ENCODE data around the gene LRRC8C. TPM values are rescaled to one million over a fixed set of nuclear protein-coding genes. Genes with fewer than 3 reads are reported as not detected.
"Not testable (repeated sequence)": the region's sequence is repeated elsewhere in the genome, so short reads cannot be mapped to it uniquely, and the experiment has no call there.

LRRC8C gene
- total and polyA plus RNA-seq, 2 experiments from 2014 or later = 0.89 to 3.9 TPM

DNA sequence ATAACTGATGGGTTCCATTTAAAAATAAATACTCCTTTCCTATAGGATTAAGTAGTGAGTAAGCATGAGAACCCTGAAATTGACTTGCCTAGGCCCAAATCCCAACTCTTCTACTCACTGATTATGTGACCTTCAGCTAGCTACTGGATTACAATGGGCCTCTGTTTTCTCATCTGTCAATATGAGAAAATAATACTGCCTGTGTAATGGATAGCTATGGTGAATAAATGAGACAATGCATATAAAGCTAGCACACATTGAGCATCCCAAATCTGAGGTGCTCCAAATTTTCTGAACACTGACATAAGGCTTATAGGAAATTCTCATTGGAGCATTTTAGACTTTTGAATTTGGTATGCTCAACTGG lies 5.3 kb upstream of the LRRC8C start (continued):
- TF ChIP-seq, protein P1, sequence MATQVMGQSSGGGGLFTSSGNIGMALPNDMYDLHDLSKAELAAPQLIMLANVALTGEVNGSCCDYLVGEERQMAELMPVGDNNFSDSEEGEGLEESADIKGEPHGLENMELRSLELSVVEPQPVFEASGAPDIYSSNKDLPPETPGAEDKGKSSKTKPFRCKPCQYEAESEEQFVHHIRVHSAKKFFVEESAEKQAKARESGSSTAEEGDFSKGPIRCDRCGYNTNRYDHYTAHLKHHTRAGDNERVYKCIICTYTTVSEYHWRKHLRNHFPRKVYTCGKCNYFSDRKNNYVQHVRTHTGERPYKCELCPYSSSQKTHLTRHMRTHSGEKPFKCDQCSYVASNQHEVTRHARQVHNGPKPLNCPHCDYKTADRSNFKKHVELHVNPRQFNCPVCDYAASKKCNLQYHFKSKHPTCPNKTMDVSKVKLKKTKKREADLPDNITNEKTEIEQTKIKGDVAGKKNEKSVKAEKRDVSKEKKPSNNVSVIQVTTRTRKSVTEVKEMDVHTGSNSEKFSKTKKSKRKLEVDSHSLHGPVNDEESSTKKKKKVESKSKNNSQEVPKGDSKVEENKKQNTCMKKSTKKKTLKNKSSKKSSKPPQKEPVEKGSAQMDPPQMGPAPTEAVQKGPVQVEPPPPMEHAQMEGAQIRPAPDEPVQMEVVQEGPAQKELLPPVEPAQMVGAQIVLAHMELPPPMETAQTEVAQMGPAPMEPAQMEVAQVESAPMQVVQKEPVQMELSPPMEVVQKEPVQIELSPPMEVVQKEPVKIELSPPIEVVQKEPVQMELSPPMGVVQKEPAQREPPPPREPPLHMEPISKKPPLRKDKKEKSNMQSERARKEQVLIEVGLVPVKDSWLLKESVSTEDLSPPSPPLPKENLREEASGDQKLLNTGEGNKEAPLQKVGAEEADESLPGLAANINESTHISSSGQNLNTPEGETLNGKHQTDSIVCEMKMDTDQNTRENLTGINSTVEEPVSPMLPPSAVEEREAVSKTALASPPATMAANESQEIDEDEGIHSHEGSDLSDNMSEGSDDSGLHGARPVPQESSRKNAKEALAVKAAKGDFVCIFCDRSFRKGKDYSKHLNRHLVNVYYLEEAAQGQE (IDR thresholded peaks at IDR 0.05; ENCODE audit: unreplicated experiment) = no peak
- no peak for TF ChIP-seq ZNF114 (CRISPR knock-in tag; IDR thresholded peaks at IDR 0.05)

DNA sequence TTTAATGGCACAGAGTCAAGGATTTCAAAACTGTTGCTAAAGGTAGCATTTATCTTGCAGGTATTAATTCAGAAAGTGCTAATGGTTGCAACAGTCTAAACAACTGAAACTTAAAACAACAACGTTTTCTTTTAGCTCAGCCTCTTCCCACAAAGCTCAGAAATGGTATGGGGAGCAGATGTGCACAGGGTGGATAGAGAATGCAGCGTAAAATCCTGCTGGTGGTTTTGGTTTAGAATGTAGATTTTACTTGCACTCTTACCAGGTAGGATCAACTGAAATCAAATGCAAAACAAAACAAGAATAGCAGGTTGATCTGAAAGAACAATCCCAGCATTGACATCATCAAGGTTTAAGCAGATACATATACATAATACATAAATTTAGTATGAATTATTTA lies 3.8 kb upstream of the LRRC8C start:
- DNase-seq (ENCODE audit: low spot score) = no peak
- peaks cover 14% of the 10 kb centered on the region for H3K27me3 Mint-ChIP-seq (ENCODE audit: insufficient read depth, low read depth, poor library complexity)
- Histone ChIP-seq H3K4me2 (no peak overlapping the region), H3K9me2 (ENCODE audit: insufficient read depth) (no peaks in the 10 kb centered on the region), H2AFZ (no peak overlapping the region), H3K4me1 (ENCODE audit: insufficient read depth) (peaks cover 11% of the 10 kb centered on the region; the same call in 1 of the 2 replicates), H4K20me1 (replicated peaks; ENCODE audit: insufficient read depth) (no peaks in the 10 kb centered on the region; the same call in 1 of the 2 replicates), H3K36me3 (ENCODE audit: insufficient read depth) (no peaks in the 10 kb centered on the region), H3K79me2 (replicated peaks; ENCODE audit: insufficient read depth) (no peaks in the 10 kb centered on the region), H3K27me3 (ENCODE audit: insufficient read depth) (peaks cover 24% of the 10 kb centered on the region), H3K27ac (ENCODE audit: low read depth) (no peak overlapping the region), H3F3A (replicated peaks; ENCODE audit: low read depth) (0 out of 2 replicates have a peak, but pooled peaks cover 5% of the 10 kb centered on the region), H3K4me3 (no peak overlapping the region)
- H3K4me3 Mint-ChIP-seq = no peak overlapping the region
- no peaks in the 10 kb centered on the region for H3K36me3 Mint-ChIP-seq (ENCODE audit: low read depth)
- H3K4me1 Mint-ChIP-seq = peaks cover 12% of the 10 kb centered on the region; the same call in 2 of the 3 replicates
- TF ChIP-seq ZNF114 (CRISPR knock-in tag; IDR thresholded peaks at IDR 0.05) (no peak), NANOG (IDR thresholded peaks at IDR 0.05; ENCODE audit: borderline replicate concordance) (no peak), ZNF331 (CRISPR knock-in tag; IDR thresholded peaks at IDR 0.05; ENCODE audit: low read depth) (no peak), JUNB (IDR thresholded peaks at IDR 0.05; ENCODE audit: unreplicated experiment) (no peak)
- TF ChIP-seq, protein P2, sequence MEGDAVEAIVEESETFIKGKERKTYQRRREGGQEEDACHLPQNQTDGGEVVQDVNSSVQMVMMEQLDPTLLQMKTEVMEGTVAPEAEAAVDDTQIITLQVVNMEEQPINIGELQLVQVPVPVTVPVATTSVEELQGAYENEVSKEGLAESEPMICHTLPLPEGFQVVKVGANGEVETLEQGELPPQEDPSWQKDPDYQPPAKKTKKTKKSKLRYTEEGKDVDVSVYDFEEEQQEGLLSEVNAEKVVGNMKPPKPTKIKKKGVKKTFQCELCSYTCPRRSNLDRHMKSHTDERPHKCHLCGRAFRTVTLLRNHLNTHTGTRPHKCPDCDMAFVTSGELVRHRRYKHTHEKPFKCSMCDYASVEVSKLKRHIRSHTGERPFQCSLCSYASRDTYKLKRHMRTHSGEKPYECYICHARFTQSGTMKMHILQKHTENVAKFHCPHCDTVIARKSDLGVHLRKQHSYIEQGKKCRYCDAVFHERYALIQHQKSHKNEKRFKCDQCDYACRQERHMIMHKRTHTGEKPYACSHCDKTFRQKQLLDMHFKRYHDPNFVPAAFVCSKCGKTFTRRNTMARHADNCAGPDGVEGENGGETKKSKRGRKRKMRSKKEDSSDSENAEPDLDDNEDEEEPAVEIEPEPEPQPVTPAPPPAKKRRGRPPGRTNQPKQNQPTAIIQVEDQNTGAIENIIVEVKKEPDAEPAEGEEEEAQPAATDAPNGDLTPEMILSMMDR (conservative IDR thresholded peaks at IDR 0.05; ENCODE audit: low read depth in 2 of 2) = no peak
- TF ChIP-seq, protein P3, sequence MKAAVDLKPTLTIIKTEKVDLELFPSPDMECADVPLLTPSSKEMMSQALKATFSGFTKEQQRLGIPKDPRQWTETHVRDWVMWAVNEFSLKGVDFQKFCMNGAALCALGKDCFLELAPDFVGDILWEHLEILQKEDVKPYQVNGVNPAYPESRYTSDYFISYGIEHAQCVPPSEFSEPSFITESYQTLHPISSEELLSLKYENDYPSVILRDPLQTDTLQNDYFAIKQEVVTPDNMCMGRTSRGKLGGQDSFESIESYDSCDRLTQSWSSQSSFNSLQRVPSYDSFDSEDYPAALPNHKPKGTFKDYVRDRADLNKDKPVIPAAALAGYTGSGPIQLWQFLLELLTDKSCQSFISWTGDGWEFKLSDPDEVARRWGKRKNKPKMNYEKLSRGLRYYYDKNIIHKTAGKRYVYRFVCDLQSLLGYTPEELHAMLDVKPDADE (IDR thresholded peaks at IDR 0.05) = no peak
- no peaks in the 10 kb centered on the region for H3K9me3 Mint-ChIP-seq
- no peak for ATAC-seq
- H3K27ac Mint-ChIP-seq = no peak overlapping the region

DNA sequence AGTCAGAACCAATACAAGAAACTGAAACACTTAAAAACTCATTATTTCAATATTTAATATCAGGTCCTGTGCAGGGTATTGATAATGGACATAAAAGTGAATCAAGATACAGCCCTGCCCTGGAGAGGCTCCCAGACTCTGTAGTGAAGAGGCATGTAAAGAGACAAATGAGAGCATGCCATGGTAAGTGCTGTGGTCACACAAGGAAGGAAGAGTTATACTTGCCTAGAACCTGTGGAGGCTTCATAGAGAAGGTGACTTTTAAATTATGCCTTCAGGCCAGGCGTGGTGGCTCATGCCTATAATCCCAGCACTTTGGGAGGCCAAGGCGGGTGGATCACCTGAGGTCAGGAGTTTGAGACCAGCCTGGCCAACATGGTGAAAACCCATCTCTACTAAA lies 3.3 kb upstream of the LRRC8C start:
- H3K4me3 Mint-ChIP-seq; H3K9me2 ChIP-seq (ENCODE audit: insufficient read depth); H4K20me1 ChIP-seq (replicated peaks; ENCODE audit: insufficient read depth); H2AFZ ChIP-seq; H3K4me2 ChIP-seq; H3K4me3 ChIP-seq; H3K36me3 Mint-ChIP-seq (ENCODE audit: low read depth); H3K27ac Mint-ChIP-seq; H3F3A ChIP-seq (replicated peaks; ENCODE audit: low read depth); DNase-seq (ENCODE audit: low spot score); H3K27ac ChIP-seq (ENCODE audit: low read depth); ATAC-seq; H3K36me3 ChIP-seq (ENCODE audit: insufficient read depth); H3K9me3 Mint-ChIP-seq; H3K79me2 ChIP-seq (replicated peaks; ENCODE audit: insufficient read depth): not testable (repeated sequence)
- H3K27me3 Mint-ChIP-seq (ENCODE audit: insufficient read depth, low read depth, poor library complexity) = peaks cover 17% of the 10 kb centered on the region
- peaks cover 15% of the 10 kb centered on the region for H3K4me1 ChIP-seq (ENCODE audit: insufficient read depth)
- peaks cover 16% of the 10 kb centered on the region for H3K4me1 Mint-ChIP-seq
- peaks cover 29% of the 10 kb centered on the region for H3K27me3 ChIP-seq (ENCODE audit: insufficient read depth)

Measured in GM23338 (cell line).